GM18870 (cell line): Measurements from ENCODE around the gene SNTG2.

ENCODE experiments used
- ATAC-seq: cut with Tn5 transposase; IDR thresholded peaks from one replicate; pipeline ENCODE4 v1.9.1; 2021; ENCODE audit warnings: moderate library complexity; ENCODE audit not compliant: unreplicated experiment

Gene SNTG2

DNA sequence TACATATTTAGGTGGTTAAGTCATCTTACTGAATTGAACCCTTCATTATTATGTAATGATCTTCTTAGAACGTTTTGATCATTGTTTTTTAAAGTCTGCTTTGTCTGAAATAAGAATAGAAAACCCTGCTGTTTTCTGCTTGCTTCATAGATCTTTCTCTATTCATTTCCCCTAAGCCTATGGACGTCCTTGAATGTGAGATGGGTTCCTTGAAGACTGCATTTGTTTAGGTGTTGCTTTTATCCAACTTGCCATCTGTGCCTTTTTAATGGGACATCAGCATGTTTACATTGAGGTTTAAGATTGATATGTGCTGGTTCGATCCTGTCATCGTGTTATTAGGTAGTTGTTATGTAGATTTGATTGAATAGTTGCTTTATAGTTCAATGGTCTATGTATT lies 95.4 kb downstream of the SNTG2 start:
- no peak for ATAC-seq

DNA sequence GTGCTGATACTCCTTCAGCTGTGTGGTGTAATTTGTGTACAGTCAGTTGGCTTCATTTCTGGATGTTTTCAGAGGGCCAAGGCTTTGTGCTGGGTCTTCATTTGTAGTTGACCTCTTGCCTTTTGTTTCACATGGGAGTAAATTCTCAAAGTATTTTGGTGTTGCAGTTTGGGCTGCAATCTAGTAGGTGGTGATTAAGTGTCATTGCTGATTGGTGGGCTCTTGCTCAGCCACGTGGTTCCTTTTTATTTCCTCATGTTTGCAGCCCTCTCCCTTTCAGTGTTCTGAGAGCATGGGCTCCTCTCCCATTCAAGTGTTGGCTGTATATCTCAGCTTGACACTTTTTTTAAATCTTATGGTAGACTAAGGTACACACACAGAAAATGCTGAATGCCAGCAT lies 96.8 kb downstream of the SNTG2 start:
- no peak for ATAC-seq

- ATAC-seq: no peak
These were observed 99.0 kb downstream of the SNTG2 start for GRCh38 chr2:1049691-1050090.

DNA sequence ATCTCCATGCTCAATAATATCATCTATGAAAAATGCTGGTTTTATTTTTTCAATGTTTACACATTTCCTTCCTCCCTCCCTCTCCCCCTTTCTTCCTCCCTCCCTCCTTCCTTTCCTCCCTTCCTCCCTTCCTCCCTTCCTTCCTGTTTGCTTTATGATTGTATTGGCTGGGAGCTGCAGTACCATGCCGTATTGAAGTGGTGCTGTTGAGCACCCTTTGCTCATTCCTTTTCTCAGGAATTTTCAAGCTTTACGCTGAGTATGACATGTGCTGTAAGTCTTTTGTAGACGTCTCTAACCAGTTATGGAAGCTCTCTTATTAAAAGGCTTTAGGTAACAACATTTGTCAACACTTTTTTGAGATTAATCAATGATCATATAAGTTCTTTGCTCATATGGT lies 100.4 kb downstream of the SNTG2 start:
- ATAC-seq: no peak

GRCh38 chr2:1052771-1053191 lies 102.1 kb downstream of the SNTG2 start:
- no peak for ATAC-seq

DNA sequence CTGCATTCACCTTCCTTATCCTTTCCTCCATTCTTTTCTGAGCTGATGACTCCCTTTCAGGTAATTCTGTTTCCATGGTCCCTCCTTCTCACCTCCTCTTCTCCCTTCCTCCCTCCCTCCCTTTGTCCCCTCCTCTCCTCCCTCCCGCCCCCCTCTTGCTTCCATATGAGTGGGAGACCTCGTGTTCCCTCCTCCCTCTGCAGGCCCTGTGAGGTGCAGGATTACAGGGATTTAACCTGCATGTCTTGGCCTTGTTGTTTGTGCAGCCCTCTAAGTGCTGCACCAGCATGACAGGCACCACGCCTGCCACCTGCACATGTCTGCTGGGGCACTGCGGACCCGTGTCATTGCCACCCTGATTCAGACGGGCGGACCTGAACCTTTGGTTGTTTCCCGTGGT lies 103.1 kb downstream of the SNTG2 start:
- no peak for ATAC-seq

DNA sequence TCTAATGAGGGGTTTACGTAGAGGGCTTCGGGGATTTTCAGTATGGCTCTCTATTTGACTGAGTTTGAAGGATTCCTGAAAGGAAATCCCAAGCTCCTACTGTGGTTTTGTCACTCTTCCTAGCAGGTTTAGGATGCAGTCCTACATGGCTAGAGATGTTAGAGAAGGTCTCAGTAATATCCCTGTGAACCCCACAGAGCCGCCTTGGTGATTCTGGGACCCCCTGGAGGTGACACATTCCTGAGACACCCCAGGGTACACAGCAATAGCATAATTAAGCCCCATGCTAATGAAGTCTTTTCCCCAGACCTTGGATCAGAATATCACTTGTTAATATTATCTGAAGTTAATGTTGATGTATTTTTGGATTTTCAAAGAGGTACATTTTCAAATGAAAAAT lies 103.8 kb downstream of the SNTG2 start:
- ATAC-seq: no peak

GRCh38 chr2:1055014-1055595 lies 104.5 kb downstream of the SNTG2 start:
- ATAC-seq: no peak

- no peak for ATAC-seq
These were observed 109.7 kb downstream of the SNTG2 start for GRCh38 chr2:1060372-1060771.

- ATAC-seq: no peak
These were observed 110.3 kb downstream of the SNTG2 start for GRCh38 chr2:1060987-1061386.

GRCh38 chr2:1068241-1068640 lies 117.6 kb downstream of the SNTG2 start:
- no peak for ATAC-seq

GRCh38 chr2:1068822-1069221 lies 118.2 kb downstream of the SNTG2 start:
- ATAC-seq: no peak

DNA sequence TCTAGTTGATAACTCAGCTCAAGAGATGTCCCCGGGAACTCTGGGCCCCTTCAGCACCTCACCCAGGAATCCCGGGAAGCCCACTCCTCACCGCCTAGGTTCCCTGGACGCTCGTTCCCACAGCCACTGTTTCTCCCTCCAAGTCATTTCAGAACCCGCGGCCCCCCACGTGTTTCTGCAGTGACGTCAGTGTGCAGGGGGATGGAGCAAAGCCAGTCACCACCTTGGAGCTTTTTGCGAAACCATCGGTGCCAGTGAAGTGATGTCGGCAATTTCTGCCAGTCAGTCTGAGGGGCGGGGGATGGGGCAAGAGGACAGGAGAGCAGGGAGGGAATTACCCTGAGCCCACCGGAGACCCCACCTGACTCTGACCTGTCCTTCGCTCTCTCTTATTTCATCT lies 119.2 kb downstream of the SNTG2 start:
- ATAC-seq: no peak

- no peak for ATAC-seq
These were observed 120.0 kb downstream of the SNTG2 start for GRCh38 chr2:1070601-1071000.

GRCh38 chr2:1071650-1072049 lies 121.0 kb downstream of the SNTG2 start:
- ATAC-seq: no peak

- no peak for ATAC-seq
These were observed 121.6 kb downstream of the SNTG2 start for GRCh38 chr2:1072250-1072649.

GRCh38 chr2:1077911-1078310 lies 127.3 kb downstream of the SNTG2 start:
- ATAC-seq: no peak

- ATAC-seq: no peak
These were observed 127.7 kb downstream of the SNTG2 start for GRCh38 chr2:1078326-1078725.

DNA sequence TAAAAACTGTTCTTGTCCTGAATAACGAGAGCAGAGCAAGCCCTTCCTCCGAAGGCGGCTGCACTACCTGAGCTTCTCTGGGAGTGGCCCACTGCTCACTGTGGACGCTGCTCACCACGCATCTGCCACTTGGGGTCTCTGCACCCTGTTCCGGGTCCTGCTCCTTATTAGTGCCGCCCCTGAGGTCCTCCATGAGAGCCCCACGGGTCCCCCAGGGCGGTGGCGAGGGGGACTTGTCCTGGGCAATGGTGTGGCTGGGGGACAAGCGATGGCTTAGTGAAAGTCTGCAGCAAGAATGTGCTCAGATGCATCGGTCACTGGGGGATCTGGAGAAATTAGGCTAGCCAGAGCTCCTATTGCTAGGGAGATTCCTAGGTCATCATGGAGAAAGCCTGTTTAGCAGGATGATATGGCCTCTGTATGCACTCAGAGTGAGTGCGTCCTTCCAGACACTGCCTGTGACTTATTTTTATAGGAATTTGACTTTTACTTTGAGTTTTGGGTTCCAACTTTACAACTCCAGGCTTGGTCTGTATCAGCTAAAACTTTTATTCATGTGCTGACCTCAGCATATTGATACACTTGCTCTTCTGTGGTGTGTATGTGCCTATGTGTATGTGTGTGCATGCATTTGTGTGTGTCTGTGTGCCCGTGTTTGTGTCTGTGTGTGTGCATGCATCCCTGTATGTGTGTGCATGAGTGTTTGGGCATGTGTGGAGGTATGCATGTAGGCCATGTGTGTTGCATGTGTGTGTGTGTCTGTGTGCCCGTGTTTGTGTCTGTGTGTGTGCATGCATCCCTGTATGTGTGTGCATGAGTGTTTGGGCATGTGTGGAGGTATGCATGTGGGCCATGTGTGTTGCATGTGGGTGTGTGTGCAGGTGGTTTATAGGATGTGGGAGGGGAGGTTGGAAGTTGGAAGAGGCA lies 129.5 kb downstream of the SNTG2 start:
- ATAC-seq: no peak

DNA sequence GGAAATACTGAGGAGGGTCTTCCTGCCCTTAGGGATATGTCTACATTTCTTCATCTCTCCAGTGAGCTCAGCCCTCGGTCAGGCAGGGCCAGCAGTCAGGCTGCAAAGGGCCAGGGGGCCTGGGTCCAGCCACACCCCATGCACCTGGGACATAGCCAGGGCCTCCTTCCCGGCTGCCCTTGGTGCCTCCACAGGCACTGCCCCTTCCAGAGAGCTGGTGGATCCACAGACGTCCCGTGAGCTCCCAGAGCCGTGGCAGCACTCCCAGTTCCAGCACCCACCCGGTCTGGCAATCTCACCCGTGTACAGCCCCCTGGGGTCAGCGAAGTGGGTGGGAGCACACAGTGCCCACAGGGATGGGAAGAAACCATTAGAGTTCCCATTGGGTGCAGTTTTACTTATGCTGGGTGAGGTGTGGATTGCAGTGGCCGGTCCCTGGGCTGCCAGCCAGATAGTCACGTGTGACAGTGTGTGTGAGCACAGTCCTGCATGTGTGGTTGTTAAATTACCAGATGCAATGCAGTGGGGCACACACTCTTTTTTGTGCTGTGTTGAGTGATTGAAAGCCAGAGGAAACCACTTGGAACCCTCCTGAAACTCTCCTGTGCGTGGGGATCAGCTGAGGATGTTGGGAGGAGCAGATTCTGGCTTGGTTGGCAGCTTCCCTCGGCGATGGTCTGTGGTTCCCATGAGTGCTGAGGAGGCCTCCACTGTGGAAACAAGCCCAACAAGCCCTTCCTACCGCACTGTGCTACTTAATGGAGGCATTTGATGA lies 131.0 kb downstream of the SNTG2 start:
- no peak for ATAC-seq

DNA sequence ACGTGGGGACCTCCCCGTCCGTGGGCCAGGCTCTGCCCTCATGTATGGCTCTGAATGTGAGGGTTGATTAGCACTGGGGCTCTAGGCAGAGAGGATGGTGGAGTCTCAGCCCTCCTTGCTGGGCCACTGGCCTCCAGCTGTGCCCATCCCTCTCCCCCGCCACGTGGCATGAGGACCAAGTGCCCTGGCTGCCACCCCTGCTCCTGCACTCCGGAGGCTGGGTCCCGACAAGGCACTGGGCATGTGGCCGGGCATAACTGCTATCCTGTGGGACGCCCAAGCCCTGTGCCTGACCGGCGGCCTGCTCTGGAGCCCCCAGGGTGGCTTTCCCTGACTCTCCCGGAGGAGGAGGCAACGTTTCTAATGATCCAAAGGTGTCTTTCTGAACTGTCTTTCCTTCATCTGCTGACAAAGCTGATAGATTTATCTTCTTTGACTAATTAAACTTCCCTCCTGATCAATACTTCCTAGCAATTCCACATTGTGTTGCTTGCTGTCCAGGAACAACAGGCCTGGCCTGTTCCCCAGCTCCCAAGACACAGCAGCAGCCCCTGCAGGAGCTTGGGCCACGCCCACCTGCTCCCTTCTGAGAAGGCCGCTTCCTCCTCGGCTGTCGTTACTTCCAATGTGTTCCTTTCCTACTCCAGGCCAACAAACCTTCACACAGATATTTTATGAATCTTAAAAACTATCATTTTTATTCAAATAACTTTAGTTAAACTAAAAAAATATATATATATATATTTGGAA lies 132.0 kb downstream of the SNTG2 start:
- ATAC-seq: no peak
